Stimulated activated CD4-positive, alpha-beta T cell treated with anti-CD3 and anti-CD28 coated beads, Interleukin-2, amount 100 ng/mL, for 48 hours (primary cell): ENCODE measurements around the gene RAP2A.

Experiments
- DNase-seq, 2 donors: peaks; one replicate each; pipeline ENCODE4 v3.0.0-alpha.2; 2020

The RAP2A gene

DNA sequence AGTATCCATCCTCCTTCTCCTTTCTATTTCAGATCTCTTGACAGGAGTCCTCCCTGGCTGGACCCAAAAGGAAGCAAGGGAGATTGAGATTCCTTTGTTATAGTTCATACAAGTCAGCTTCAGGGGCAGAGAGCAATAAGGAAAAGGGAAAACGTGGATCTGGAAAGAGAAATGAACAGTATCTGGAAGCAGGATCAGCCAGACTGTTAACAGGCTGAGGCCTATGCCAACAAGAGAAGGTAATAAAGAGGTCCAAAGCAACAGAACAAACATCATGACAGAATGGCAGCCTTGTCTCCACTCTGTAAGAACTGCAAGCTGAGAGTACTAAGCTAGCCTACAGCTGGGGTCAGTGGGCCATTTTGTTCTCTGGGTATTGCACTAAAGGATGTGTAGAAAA, 64.5 kb downstream of the RAP2A start:
- DNase-seq: no peak

GRCh38 chr13:97499181-97499580, 65.2 kb downstream of the RAP2A start:
- DNase-seq: no peak

GRCh38 chr13:97502181-97502580, 68.2 kb downstream of the RAP2A start:
- DNase-seq: no peak

- no peak for DNase-seq
Measured at GRCh38 chr13:97502706-97503105, 68.7 kb downstream of the RAP2A start.

GRCh38 chr13:97505017-97505416, 71.0 kb downstream of the RAP2A start:
- no peak for DNase-seq

DNA sequence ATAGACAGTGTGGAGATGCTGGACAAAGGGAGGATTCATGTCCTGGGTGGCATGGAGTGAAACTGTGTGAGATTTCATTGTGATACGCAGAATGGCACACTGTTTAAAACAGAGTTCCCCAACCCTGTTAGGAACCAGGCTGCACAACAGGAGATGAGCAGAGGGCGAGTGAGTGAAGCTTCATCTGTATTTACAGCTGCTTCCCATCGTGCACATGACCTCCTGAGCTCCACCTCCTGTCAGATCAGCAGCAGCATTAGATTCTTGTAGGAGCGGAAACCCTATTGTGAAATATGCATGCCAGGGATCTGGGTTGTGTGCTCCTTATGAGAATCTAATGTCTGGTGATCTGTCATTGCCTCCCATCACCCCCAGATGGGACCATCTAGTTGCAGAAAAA, 72.5 kb downstream of the RAP2A start:
- no peak for DNase-seq

- no peak for DNase-seq
Measured at GRCh38 chr13:97512732-97513131, 78.8 kb downstream of the RAP2A start.

DNA sequence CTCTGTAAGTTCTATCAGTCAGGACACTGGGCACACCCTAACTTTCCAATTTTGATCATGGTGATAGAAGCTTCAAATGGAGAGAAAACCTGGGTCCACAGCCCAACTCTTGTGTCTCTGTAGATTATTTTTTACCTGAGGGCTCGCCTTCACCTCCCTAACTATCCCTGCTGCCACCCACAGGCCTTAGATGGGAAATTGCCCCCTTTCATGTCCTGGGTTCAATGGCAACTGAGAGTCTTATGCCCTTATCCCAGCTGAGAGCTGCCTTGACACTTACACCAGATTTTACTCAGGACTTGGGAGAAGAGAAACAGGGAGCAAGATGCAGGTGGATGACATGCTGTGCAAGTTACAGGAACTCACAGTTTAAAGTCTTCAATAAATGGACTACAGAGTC, 81.7 kb downstream of the RAP2A start:
- DNase-seq: no peak

DNA sequence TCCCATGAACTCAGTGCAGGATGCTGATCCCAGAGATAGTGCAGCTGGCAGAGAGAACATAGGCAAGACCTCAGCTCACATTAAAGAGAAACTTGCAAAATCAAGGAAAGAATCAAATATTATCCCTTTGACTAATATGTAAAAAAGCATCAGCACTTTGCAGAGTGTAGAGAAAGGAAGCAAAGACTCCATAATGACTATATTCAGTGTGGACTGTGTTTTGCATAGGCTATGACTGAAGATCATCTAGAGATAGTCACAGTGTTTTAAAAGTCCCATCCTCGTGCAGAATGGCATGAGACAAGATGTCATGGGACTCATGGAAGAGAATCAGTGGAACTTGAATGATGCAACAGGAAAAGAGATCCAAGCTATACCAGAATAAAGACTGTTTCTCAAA, 84.0 kb downstream of the RAP2A start:
- no peak for DNase-seq
